SKM-1 (cell line): Measurements from ENCODE around the gene METTL25B.
A peak's percentile ranks its signal among the peaks of the same experiment; 100 is the strongest.

ENCODE experiments used
- DNase-seq: peaks from one replicate; lab custom pipeline; 2025; ENCODE audit not compliant: unreplicated experiment; lab: John Stamatoyannopoulos, UW

METTL25B gene

GRCh38 chr1:156767101-156767878, 39.0 kb downstream of the METTL25B start, which contains the start of gene PRCC:
TSS of gene PRCC (plus strand) at chr1:156767535. CDS start at chr1:156767772, 237 bp downstream.
- peak; percentile 100 for DNase-seq

GRCh38 chr1:156767879-156768604, 39.8 kb downstream of the METTL25B start:
- no peak for DNase-seq

DNA sequence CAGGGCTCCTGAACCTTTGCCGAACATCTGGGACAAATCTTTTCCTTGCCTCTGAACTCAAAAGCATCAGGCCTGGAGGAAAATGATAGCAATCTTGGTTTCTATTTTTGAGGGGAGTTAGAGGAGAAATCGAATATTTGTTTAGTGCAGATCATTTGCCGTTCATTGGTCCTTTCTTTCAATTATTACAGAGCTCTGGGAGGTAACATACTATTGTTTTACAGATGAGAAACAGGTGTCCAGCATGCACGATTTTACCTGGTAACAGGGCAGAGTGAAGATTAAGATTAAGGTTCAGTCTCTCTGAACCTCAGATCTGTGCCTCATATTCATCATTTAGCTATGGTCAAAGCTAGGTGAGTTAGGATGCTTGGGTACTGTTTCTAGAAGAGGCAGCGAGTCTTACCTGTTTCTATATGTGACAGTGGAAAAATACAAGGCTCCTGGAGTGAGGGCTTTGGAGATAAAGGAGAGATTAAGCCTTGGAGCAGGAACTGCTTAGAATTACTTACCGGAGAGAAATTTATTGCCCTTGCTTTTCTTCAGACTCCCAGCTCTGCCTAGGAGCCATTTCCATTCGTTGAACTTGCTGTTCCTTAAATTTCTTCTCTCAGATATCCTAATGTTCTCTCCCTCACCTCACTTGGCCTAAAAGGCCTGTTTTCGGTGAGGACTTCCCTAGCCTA, 40.5 kb downstream of the METTL25B start:
- no peak for DNase-seq

GRCh38 chr1:156772222-156772621, 44.0 kb downstream of the METTL25B start:
- no peak for DNase-seq

- no peak for DNase-seq
Measured at GRCh38 chr1:156772728-156773497, 44.6 kb downstream of the METTL25B start.

DNA sequence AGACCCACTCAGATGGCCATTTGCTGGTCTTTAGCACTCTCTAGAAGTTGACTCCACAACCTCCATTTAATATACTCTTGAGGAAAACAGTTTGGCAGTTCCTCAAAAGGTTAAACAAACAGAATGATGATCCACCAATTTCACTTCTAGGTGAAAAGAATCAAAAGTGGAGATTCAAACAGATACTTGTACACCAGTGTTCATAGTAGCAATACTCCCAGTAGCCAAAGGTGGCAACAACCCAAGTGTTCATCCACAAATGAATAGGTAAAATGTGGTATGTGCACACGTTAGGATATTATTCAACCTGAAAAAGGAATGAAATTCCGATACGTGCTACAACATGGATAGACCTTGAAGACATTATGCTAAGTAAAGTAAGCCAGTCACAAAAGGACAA, 45.3 kb downstream of the METTL25B start:
- no peak for DNase-seq

- DNase-seq: no peak
Measured at GRCh38 chr1:156775799-156776198, 47.5 kb downstream of the METTL25B start.

- no peak for DNase-seq
Measured at GRCh38 chr1:156776942-156777341, 48.7 kb downstream of the METTL25B start.

DNA sequence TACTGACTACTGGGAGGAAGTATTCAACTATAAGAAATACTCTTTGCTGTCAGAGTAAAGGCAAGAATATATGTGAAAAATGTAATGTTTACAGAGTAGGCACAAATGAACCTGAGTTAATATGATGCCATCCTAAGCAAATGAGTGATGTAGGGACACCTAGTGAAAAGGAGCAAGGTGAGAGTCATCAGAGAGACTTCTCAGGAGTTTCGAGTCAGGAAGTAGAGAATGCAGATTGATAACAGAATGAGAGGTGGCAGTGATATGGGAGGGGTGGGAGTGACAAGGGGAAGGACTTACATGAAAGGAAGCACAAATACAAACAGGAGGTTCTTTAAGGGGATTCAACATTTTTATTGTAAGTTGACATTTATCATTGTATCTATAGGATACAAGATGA, 49.3 kb downstream of the METTL25B start:
- no peak for DNase-seq

- DNase-seq: no peak
Measured at GRCh38 chr1:156781585-156782186, 53.4 kb downstream of the METTL25B start.

GRCh38 chr1:156785458-156785857, 57.2 kb downstream of the METTL25B start:
- DNase-seq: no peak
